BE2C (cell line): ENCODE measurements around the gene CCDC136.

ENCODE experiments used
- DNase-seq: peaks from one replicate; pipeline ENCODE4 v3.0.0-alpha.2; 2020
- H3K27me3 ChIP-seq: fragments of 250-450 bp; sonication (Bioruptor Pico); 2 replicates; pipeline ENCODE4 v1.5.1; 2020; ENCODE audit warnings: mild to moderate bottlenecking
- H3K36me3 ChIP-seq: fragments of 250-450 bp; sonication (Bioruptor Pico); 2 replicates; pipeline ENCODE4 v1.5.1; 2020; ENCODE audit warnings: mild to moderate bottlenecking
- H3K4me1 ChIP-seq: fragments of 250-450 bp; sonication (Bioruptor Pico); 2 replicates; pipeline ENCODE4 v1.5.1; 2020
- H3K4me3 ChIP-seq: 2 replicates; pipeline ENCODE4 v1.5.1; 2011; ENCODE audit warnings: low read depth, low read length
- H3K9me3 ChIP-seq: fragments of 250-450 bp; sonication (Bioruptor Pico); 2 replicates; pipeline ENCODE4 v1.5.1; 2020
- TF ChIP-seq, protein P1 (sequence below): IDR thresholded peaks from 2 replicates; pipeline ENCODE4 v1.5.1; 2012; ENCODE audit warnings: mild to moderate bottlenecking, low read depth, low read length

The CCDC136 gene

DNA sequence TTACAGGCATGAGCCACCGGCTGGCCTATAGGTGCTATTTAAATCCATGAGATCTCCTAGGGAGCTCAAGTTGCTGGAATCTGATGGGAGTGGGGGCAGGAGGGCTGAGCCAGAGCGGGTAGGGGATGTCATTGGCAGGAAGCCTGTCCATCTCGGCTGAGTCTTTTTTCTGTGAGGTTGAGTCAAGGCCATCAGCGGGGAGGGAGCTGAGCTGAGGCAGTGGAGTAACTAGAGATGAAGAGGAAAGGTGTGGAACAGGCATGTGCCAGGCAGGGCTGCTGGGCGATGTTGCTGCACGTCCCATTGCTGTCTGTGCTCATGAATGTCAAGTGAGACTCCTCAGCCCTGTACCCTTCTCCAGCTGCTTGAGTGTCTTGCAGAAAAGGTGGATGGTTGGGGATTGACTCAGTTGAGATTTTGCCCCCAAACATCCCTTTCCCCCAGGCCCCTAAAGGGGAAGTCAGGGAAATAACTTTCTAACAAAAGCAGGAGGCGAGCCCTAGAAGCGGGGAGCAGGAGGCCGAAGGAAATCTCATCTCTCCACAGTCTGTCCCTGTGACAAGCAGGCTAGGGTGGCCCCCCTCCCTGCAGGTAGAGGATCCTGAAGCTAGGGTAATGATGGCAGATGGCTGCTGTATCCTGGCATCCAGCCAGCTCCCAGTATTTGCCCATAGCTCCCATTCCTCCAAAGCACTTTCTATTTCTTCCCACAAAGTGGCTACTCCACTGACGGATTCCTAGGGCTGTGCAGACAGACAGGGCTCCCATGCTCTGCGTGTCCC is 76.3 kb downstream of the CCDC136 start:
- TF ChIP-seq, protein P1, sequence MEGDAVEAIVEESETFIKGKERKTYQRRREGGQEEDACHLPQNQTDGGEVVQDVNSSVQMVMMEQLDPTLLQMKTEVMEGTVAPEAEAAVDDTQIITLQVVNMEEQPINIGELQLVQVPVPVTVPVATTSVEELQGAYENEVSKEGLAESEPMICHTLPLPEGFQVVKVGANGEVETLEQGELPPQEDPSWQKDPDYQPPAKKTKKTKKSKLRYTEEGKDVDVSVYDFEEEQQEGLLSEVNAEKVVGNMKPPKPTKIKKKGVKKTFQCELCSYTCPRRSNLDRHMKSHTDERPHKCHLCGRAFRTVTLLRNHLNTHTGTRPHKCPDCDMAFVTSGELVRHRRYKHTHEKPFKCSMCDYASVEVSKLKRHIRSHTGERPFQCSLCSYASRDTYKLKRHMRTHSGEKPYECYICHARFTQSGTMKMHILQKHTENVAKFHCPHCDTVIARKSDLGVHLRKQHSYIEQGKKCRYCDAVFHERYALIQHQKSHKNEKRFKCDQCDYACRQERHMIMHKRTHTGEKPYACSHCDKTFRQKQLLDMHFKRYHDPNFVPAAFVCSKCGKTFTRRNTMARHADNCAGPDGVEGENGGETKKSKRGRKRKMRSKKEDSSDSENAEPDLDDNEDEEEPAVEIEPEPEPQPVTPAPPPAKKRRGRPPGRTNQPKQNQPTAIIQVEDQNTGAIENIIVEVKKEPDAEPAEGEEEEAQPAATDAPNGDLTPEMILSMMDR, result no peak
- Histone ChIP-seq H3K4me3 (no peak overlapping the region), H3K27me3 (no peaks in the 10 kb centered on the region), H3K36me3 (peaks cover 13% of the 10 kb centered on the region), H3K4me1 (peaks cover 13% of the 10 kb centered on the region), H3K9me3 (no peaks in the 10 kb centered on the region)
- DNase-seq, result peak; percentile 60

DNA sequence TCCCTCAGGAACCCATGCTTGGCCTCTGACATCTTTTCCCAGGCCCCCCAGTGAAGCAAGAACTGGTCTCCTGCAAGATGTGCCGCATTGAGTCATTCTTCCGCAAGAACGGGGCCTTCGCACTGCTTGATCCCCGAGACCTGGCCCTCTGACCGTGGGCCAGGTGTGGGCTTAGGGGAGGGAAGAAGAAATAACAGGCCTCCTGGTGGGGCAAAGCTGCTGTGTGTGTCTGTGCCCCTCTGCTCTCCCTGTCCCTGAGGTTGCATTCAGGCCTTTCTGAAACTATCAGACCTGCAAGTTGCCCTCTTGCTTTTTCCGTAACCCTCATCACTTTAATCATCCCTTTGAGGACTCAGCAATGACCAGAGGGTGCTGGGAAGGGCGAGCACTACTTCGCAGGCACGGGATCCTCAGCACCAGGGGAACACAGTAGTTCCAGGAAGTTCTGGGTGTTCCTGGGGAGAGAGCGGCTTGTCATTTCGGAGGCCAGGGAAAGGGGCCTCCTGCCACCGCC is 76.9 kb downstream of the CCDC136 start:
- Histone ChIP-seq H3K27me3 (no peaks in the 10 kb centered on the region), H3K4me1 (peaks cover 12% of the 10 kb centered on the region), H3K9me3 (no peaks in the 10 kb centered on the region), H3K36me3 (peaks cover 13% of the 10 kb centered on the region), H3K4me3 (peak overlapping the region; percentile 63)
- TF ChIP-seq, protein P1, result no peak
- DNase-seq, result no peak

DNA sequence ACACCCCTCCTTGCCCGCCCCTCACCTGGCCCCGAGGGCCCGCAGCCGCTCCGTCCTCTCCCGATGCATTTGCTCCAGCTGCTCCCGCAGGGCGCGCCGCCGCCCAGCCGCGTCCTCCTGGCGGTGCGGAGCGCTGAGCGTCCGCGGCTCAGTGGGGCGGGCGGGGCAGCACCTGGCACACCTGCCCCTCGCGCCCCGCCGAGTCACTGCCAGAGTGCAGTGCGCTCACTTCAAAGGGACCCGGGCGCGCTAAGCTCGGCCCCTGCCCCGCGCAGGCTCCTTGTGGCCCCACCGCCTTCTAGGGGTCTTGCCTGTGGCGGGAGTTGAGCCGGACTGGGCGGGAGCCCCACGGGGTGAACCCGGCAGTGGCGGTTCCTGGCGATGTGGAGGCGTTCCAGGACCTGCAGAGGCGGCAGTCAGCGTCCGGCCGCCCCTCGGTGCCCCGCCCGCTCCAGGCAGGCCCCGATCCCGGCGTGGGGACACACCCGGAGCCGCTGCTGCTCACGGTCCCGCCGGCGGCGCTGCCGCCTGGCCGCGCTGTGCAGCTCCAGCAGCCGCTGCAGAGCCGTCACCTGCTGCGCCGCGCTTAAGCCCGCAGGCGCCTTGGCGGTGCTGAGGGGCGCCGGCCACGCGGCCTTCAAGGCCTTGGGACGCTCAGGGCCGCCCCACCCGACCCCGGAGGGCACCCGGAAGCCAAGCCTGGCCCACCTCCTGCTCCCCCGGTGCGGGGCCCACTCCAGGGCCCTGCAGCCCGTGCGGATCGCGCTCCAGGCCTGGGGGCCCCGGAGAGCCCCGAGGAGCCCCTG is 77.6 kb downstream of the CCDC136 start:
- DNase-seq, result peak; percentile 69
- Histone ChIP-seq H3K4me3 (peak overlapping the region; percentile 63), H3K9me3 (no peaks in the 10 kb centered on the region), H3K36me3 (peaks cover 13% of the 10 kb centered on the region), H3K27me3 (no peaks in the 10 kb centered on the region), H3K4me1 (peaks cover 9% of the 10 kb centered on the region)
- TF ChIP-seq, protein P1, result no peak

DNA sequence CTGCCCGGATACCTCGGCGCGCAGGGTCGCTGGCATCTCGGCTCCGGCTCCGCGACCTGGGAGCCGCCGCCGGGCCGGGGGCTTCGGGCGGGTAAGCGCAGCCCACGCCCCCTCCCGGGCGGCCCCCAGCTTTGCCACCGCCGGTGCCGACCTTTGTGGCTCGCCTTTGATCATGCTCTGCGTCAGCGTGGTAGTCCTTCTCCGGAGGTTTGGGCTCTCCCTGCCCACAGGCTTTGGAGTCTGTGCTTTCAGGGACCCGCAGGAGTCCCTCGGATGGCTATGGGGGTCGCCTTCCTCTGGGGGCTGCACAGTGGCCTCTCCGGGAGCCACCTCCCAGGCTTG is 78.1 kb downstream of the CCDC136 start:
- no peak for DNase-seq
- TF ChIP-seq, protein P1, result no peak
- H3K27me3 ChIP-seq, result no peaks in the 10 kb centered on the region
- peak overlapping the region; percentile 63 for H3K4me3 ChIP-seq
- no peaks in the 10 kb centered on the region for H3K9me3 ChIP-seq
- peaks cover 10% of the 10 kb centered on the region for H3K36me3 ChIP-seq
- H3K4me1 ChIP-seq, result peaks cover 9% of the 10 kb centered on the region

DNA sequence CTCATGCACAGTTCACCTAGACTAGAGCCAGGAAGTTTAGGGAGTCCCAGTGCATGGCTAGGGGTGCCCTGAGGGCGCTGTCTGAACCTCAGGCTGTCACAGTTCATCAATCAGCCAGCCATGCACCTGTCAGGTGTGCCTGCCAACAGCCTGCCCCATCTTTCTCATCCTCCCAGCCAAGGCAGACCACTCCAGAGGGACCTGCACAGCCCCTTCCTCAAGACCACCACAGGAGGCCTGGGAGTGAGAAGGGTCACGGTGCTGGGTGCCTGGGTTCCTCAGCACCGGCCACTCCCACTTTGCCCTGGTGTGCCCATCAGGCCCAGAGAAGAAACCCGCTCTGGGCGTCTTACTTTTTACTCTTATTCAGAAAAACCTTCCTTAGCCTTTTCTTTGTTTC is 79.3 kb downstream of the CCDC136 start:
- TF ChIP-seq, protein P1, result no peak

More for the DNA sequence above, 79.3 kb downstream of the CCDC136 start:
- Histone ChIP-seq H3K4me1 (peaks cover 9% of the 10 kb centered on the region), H3K27me3 (no peaks in the 10 kb centered on the region), H3K9me3 (no peaks in the 10 kb centered on the region), H3K4me3 (no peak overlapping the region), H3K36me3 (0 out of 2 replicates have a peak, but pooled peaks cover 1% of the 10 kb centered on the region)
- no peak for DNase-seq
